ENCODE measurements around the gene HOOK2. TPM values are rescaled to one million over a fixed set of nuclear protein-coding genes. Genes with fewer than 3 reads are reported as not detected.
A peak's percentile ranks its signal among the peaks of the same experiment; 100 is the strongest.

HOOK2 gene
- total and polyA plus RNA-seq, 9 of the 15 experiments (the other 6 are each of a cell fraction or from before 2014, with no cell fraction given), result 1.3 to 17.2 (median 9.9) TPM

- TF ChIP-seq ETV1 (tag; conservative IDR thresholded peaks at IDR 0.05; ENCODE audit: low read depth), result 0 out of 2 replicates have a peak, but pooled peaks have one; percentile 49
- no peak for TF ChIP-seq NFYB (IDR thresholded peaks at IDR 0.05; ENCODE audit: extremely low read depth, insufficient read length)
- peak; percentile 50 for TF ChIP-seq CBFA2T2 (conservative IDR thresholded peaks at IDR 0.05)
- TF ChIP-seq TEAD4 (IDR thresholded peaks at IDR 0.05; ENCODE audit: low read length), result no peak
- TF ChIP-seq TEAD4 (CRISPR knock-in tag; IDR thresholded peaks at IDR 0.05; ENCODE audit: borderline replicate concordance), result no peak
- no peak for TF ChIP-seq ZNF263 (CRISPR knock-in tag; IDR thresholded peaks at IDR 0.05; ENCODE audit: borderline replicate concordance)
- no peak for TF ChIP-seq MTA1 (IDR thresholded peaks at IDR 0.05; ENCODE audit: borderline replicate concordance)
- TF ChIP-seq RERE (CRISPR knock-in tag; IDR thresholded peaks at IDR 0.05; ENCODE audit: borderline replicate concordance), result no peak
- no peak for TF ChIP-seq MTF1 (CRISPR knock-in tag; IDR thresholded peaks at IDR 0.05; ENCODE audit: borderline replicate concordance)
- TF ChIP-seq ZNF217 (CRISPR knock-in tag; IDR thresholded peaks at IDR 0.05), result no peak
- no peak for TF ChIP-seq CSDE1 (IDR thresholded peaks at IDR 0.05)
- peak; percentile 63 for TF ChIP-seq NCOR1 (IDR thresholded peaks at IDR 0.05)
- TF ChIP-seq RNF2 (IDR thresholded peaks at IDR 0.05), result 0 out of 2 replicates have a peak, but pooled peaks have one; percentile 44
- no peak for TF ChIP-seq CHD2 (IDR thresholded peaks at IDR 0.05; ENCODE audit: low read depth, low read length)
- TF ChIP-seq EP300 (IDR thresholded peaks at IDR 0.05; ENCODE audit: low read length), result peak; percentile 39; the same call in 1 of the 2 replicates
- peak; percentile 31; the same call in 1 of the 2 replicates for TF ChIP-seq SMARCE1 (IDR thresholded peaks at IDR 0.05)
- no peak for TF ChIP-seq HDAC8 (tag; IDR thresholded peaks at IDR 0.05)
- no peak for TF ChIP-seq ZNF639 (CRISPR knock-in tag; conservative IDR thresholded peaks at IDR 0.05 in 1 of 2, IDR thresholded peaks at IDR 0.05 in 1 of 2)
- no peak for TF ChIP-seq SREBF1 (IDR thresholded peaks at IDR 0.05; ENCODE audit: borderline replicate concordance, low read depth, low read length)
- TF ChIP-seq ZBTB17 (CRISPR knock-in tag; IDR thresholded peaks at IDR 0.05), result 0 out of 2 replicates have a peak, but pooled peaks have one; percentile 49
- no peak for TF ChIP-seq TAL1 (IDR thresholded peaks at IDR 0.05)
Measured at GRCh38 chr19:12788682-12789097, 13.3 kb upstream of the HOOK2 start (continued).
